ENCODE measurements around the gene SLC37A1. TPM values are rescaled to one million over a fixed set of nuclear protein-coding genes. Genes with fewer than 3 reads are reported as not detected.
A peak's percentile ranks its signal among the peaks of the same experiment; 100 is the strongest.

The SLC37A1 gene
- total and polyA plus RNA-seq, 2 donors from 2014 or later: 3.4 to 21.8 TPM

DNA sequence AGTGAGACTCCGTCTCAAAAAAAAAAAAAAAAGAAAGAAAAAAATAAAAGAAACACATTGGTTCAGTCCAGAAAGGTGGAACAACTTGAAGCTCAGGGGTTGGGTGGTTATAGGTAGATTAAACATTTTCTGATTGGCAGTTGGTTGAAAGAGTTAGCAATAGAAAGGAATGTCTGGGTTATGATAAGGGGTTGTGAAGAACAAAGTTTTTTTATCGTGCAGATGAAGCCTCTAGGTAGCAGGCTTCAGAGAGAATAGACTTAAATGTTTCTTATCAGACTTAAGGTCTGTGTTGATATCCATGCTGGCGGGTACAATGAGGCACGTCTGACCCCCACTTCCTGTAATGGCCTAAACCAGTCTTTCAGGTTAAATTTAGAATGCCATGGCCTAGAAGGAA lies 94.8 kb downstream of the SLC37A1 start:
- H3K9me3 ChIP-seq (ENCODE audit: control insufficient read depth in 2 of 3, insufficient read depth in 1 of 3, low read length in 3 of 3): peaks cover 0 to 11% (median 0%) of the 10 kb centered on the region in 3 donors
- no peak overlapping the region for H3K4me3 ChIP-seq (ENCODE audit: low read length in 3 of 3)
- no peak overlapping the region for H3K9ac ChIP-seq (ENCODE audit: low read length in 3 of 3)
- peak overlapping the region in 1 of 2 donors; percentile 60 for H3K27ac ChIP-seq (ENCODE audit: low read depth in 2 of 2, low read length in 2 of 2)
- FAIRE-seq (no peak), DNase-seq (peak in 1 of 5 donors; percentile 7)
- TF ChIP-seq, protein P1, sequence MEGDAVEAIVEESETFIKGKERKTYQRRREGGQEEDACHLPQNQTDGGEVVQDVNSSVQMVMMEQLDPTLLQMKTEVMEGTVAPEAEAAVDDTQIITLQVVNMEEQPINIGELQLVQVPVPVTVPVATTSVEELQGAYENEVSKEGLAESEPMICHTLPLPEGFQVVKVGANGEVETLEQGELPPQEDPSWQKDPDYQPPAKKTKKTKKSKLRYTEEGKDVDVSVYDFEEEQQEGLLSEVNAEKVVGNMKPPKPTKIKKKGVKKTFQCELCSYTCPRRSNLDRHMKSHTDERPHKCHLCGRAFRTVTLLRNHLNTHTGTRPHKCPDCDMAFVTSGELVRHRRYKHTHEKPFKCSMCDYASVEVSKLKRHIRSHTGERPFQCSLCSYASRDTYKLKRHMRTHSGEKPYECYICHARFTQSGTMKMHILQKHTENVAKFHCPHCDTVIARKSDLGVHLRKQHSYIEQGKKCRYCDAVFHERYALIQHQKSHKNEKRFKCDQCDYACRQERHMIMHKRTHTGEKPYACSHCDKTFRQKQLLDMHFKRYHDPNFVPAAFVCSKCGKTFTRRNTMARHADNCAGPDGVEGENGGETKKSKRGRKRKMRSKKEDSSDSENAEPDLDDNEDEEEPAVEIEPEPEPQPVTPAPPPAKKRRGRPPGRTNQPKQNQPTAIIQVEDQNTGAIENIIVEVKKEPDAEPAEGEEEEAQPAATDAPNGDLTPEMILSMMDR (IDR thresholded peaks at IDR 0.05; ENCODE audit: borderline replicate concordance, extremely low read depth, insufficient read depth): no peak
- intact Hi-C loops (cut with DNase I): no loop called here
- H3K27me3 ChIP-seq (ENCODE audit: control insufficient read depth, insufficient read depth, low read length): no peaks in the 10 kb centered on the region
- peaks cover 3 to 14% (median 11%) of the 10 kb centered on the region in 3 donors for H3K4me1 ChIP-seq (ENCODE audit: control insufficient read depth in 2 of 3, insufficient read depth in 2 of 3, low read depth in 1 of 3, low read length in 3 of 3)
- peaks cover 0 to 7% (median 0%) of the 10 kb centered on the region in 3 donors for H3K36me3 ChIP-seq (ENCODE audit: control insufficient read depth in 2 of 3, insufficient read depth in 3 of 3, low read length in 3 of 3)

DNA sequence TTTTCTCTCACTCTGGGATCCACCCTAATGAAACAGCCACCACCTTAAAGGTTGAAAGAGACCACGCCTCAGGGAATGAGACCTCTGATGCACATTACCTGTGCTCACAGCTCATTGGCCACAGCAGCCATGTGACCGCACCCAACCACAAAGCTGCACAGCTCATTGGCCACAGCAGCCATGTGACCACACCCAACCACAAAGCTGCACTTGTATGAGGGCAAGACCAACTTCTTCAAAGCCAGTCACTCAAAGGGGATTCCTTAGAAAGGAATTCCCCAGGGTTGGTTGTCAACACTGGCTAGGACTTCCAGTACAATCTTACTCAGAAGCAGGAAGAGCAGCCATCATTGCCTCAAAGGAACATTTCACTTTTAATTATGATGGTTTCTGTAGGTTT lies 96.2 kb downstream of the SLC37A1 start:
- Histone ChIP-seq H3K4me3 (ENCODE audit: low read length in 3 of 3) (no peak overlapping the region), H3K27me3 (ENCODE audit: control insufficient read depth, insufficient read depth, low read length) (no peaks in the 10 kb centered on the region), H3K9ac (ENCODE audit: low read length in 3 of 3) (no peak overlapping the region), H3K36me3 (ENCODE audit: control insufficient read depth in 2 of 3, insufficient read depth in 3 of 3, low read length in 3 of 3) (peaks cover 0 to 7% (median 0%) of the 10 kb centered on the region in 3 donors), H3K4me1 (ENCODE audit: control insufficient read depth in 2 of 3, insufficient read depth in 2 of 3, low read depth in 1 of 3, low read length in 3 of 3) (peaks cover 3 to 14% (median 14%) of the 10 kb centered on the region in 3 donors), H3K9me3 (ENCODE audit: control insufficient read depth in 2 of 3, insufficient read depth in 1 of 3, low read length in 3 of 3) (peaks cover 0 to 11% (median 0%) of the 10 kb centered on the region in 3 donors), H3K27ac (ENCODE audit: low read depth in 2 of 2, low read length in 2 of 2) (peak overlapping the region in 1 of 2 donors; percentile 32)
- TF ChIP-seq, protein P1 (IDR thresholded peaks at IDR 0.05; ENCODE audit: borderline replicate concordance, extremely low read depth, insufficient read depth): no peak
- FAIRE-seq (no peak), DNase-seq (peak in 2 of 5 donors; percentile 35 to 49)
- intact Hi-C loops (cut with DNase I): no loop called here

DNA sequence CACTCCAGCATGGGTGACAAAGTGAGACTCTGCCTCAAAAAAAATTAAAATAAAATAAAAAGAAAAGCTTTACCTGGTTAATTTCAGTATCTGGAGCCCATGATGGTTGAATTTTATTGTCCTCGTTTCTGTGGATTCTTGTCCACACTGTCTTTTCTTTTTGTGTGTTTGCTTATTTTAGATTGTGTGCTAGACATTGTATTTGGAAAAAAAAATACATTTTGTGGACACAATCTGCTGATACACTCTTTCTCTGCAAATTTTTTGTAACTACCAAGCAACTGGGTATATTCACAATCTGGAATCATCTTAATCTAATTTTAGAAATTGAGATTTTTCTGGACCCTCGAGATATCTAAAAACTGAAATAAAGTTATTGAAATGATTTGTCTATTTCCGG lies 98.2 kb downstream of the SLC37A1 start:
- no peak for DNase-seq
- TF ChIP-seq, protein P1 (IDR thresholded peaks at IDR 0.05; ENCODE audit: borderline replicate concordance, extremely low read depth, insufficient read depth): no peak
- intact Hi-C loops (cut with DNase I): no loop called here
- Histone ChIP-seq H3K27me3 (ENCODE audit: control insufficient read depth, insufficient read depth, low read length) (no peaks in the 10 kb centered on the region), H3K4me1 (ENCODE audit: control insufficient read depth in 2 of 3, insufficient read depth in 2 of 3, low read depth in 1 of 3, low read length in 3 of 3) (peaks cover 7 to 18% (median 9%) of the 10 kb centered on the region in 3 donors), H3K9ac (ENCODE audit: low read length in 3 of 3) (no peak overlapping the region), H3K27ac (ENCODE audit: low read depth in 2 of 2, low read length in 2 of 2) (no peak overlapping the region), H3K4me3 (ENCODE audit: low read length in 3 of 3) (no peak overlapping the region), H3K9me3 (ENCODE audit: control insufficient read depth in 2 of 3, insufficient read depth in 1 of 3, low read length in 3 of 3) (peaks cover 0 to 6% (median 0%) of the 10 kb centered on the region in 3 donors), H3K36me3 (ENCODE audit: control insufficient read depth in 2 of 3, insufficient read depth in 3 of 3, low read length in 3 of 3) (peaks cover 0 to 4% (median 0%) of the 10 kb centered on the region in 3 donors)
- no peak for FAIRE-seq

DNA sequence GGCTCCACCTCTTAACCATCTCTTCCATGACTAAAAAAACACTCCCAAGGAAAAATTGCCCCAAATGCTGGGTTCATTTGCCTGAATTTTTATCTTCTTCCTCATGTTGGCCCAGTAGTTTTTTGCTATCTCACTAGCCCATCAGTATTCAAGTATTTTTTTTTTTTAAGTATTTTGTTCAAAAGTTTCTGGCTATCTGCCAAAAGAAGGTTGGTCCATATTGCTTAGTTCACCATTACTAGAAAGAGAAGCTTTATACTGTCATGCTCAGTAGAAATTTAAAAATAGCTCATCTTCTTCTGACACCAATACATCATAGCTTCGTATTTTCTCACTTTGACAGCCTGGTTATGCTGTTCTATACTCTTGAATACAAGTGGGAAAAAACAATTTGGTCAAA lies 98.7 kb downstream of the SLC37A1 start:
- TF ChIP-seq, protein P1 (IDR thresholded peaks at IDR 0.05; ENCODE audit: borderline replicate concordance, extremely low read depth, insufficient read depth): no peak
- intact Hi-C loops (cut with DNase I): no loop called here
- peaks cover 0 to 4% (median 0%) of the 10 kb centered on the region in 3 donors for H3K36me3 ChIP-seq (ENCODE audit: control insufficient read depth in 2 of 3, insufficient read depth in 3 of 3, low read length in 3 of 3)
- H3K4me3 ChIP-seq (ENCODE audit: low read length in 3 of 3): peak overlapping the region in 1 of 3 donors; percentile 86
- peaks cover 0 to 6% (median 0%) of the 10 kb centered on the region in 3 donors for H3K9me3 ChIP-seq (ENCODE audit: control insufficient read depth in 2 of 3, insufficient read depth in 1 of 3, low read length in 3 of 3)
- no peak overlapping the region for H3K9ac ChIP-seq (ENCODE audit: low read length in 3 of 3)
- H3K27ac ChIP-seq (ENCODE audit: low read depth in 2 of 2, low read length in 2 of 2): no peak overlapping the region
- peaks cover 3 to 17% (median 6%) of the 10 kb centered on the region in 3 donors for H3K4me1 ChIP-seq (ENCODE audit: control insufficient read depth in 2 of 3, insufficient read depth in 2 of 3, low read depth in 1 of 3, low read length in 3 of 3)
- DNase-seq: no peak
- no peaks in the 10 kb centered on the region for H3K27me3 ChIP-seq (ENCODE audit: control insufficient read depth, insufficient read depth, low read length)
- no peak for FAIRE-seq

Measured in kidney (tissue), 14 donors.